SK-N-SH (cell line): ENCODE data around the gene SPATC1L. TPM values are rescaled to one million over a fixed set of nuclear protein-coding genes. Genes with fewer than 3 reads are reported as not detected.

Source experiments
- CTCF ChIA-PET: fragments of 300-600, 350-600 bp; formaldehyde crosslinking; extraction: SDS; loops from one replicate; lab custom pipeline; 2021; lab: Yijun Ruan, JAX
- POLR2A ChIA-PET: fragments of 350-600 bp; sonication (Branson Sonifier 250); formaldehyde crosslinking; extraction: SDS; loops from one replicate; lab custom pipeline; 2020; ENCODE audit warnings: antibody characterized with exemption, inconsistent platforms; lab: Yijun Ruan, JAX
- DNase-seq: peaks from one replicate; pipeline ENCODE4 v3.0.0; 2012
- H2AFZ ChIP-seq: fragments of 200-600 bp; sonication (generic); 2 replicates; pipeline ENCODE4 v1.8.1; 2016; ENCODE audit warnings: antibody characterized with exemption, mild to moderate bottlenecking, low read depth
- H3F3A ChIP-seq: fragments of 200-600 bp; sonication (generic); replicated peaks from 2 replicates; pipeline ENCODE3; 2016; ENCODE audit warnings: antibody characterized with exemption, mild to moderate bottlenecking; ENCODE audit not compliant: insufficient read depth
- H3K27ac ChIP-seq, 2 experiments: fragments of 200-500 bp in 1 of 2; fragments of 200-600 bp in 1 of 2; sonication (Bioruptor generic) in 1 of 2; sonication (generic), shearing (Covaris generic) in 1 of 2; 2 replicates each; pipeline versions ENCODE4 v1.5.1 to v1.6.1; 2014 to 2016; ENCODE audit warnings: low read depth in 2 of 2, inconsistent platforms in 1 of 2, low read length in 1 of 2, mild to moderate bottlenecking in 1 of 2, mixed read lengths in 1 of 2
- H3K27me3 ChIP-seq: fragments of 200-600 bp; sonication (generic), shearing (Covaris generic); 2 replicates; pipeline ENCODE4 v1.6.1; 2016; ENCODE audit warnings: mixed run types; ENCODE audit not compliant: insufficient read depth
- H3K36me3 ChIP-seq, 2 experiments: fragments of 200-500 bp in 1 of 2; fragments of 200-600 bp in 1 of 2; sonication (Bioruptor generic) in 1 of 2; sonication (generic) in 1 of 2; replicated peaks in 1 of 2; 2 replicates each; pipeline versions ENCODE3 to v1.5.1; 2014 to 2016; ENCODE audit warnings: low read length in 1 of 2, mild to moderate bottlenecking in 1 of 2; ENCODE audit not compliant: insufficient read depth in 2 of 2, control insufficient read depth in 1 of 2
- H3K4me1 ChIP-seq, 2 experiments: fragments of 200-500 bp in 1 of 2; fragments of 200-600 bp in 1 of 2; sonication (Bioruptor generic) in 1 of 2; sonication (generic), shearing (Covaris generic) in 1 of 2; 2 replicates each; pipeline versions ENCODE4 v1.5.1 to v1.6.1; 2014 to 2016; ENCODE audit warnings: low read depth in 1 of 2, low read length in 1 of 2, mixed run types in 1 of 2; ENCODE audit not compliant: insufficient read depth in 2 of 2, control insufficient read depth in 1 of 2
- H3K4me2 ChIP-seq: fragments of 200-600 bp; sonication (generic), shearing (Covaris generic); 2 replicates; pipeline ENCODE4 v1.6.1; 2017; ENCODE audit warnings: mixed run types
- H3K4me3 ChIP-seq, 2 experiments: fragments of 200-500 bp in 1 of 2; fragments of 200-600 bp in 1 of 2; sonication (Bioruptor generic) in 1 of 2; sonication (generic), shearing (Covaris generic) in 1 of 2; 2 replicates each; pipeline versions ENCODE4 v1.5.1 to v1.8.1; 2014 to 2016; ENCODE audit warnings: low read depth in 2 of 2, inconsistent platforms in 1 of 2, low read length in 1 of 2, mild to moderate bottlenecking in 1 of 2, mixed read lengths in 1 of 2, moderate library complexity in 1 of 2
- H3K79me2 ChIP-seq: fragments of 200-600 bp; sonication (generic); 2 replicates; pipeline ENCODE4 v1.8.1; 2017; ENCODE audit warnings: mild to moderate bottlenecking; ENCODE audit not compliant: insufficient read depth
- H3K9ac ChIP-seq: fragments of 200-600 bp; sonication (generic); 2 replicates; pipeline ENCODE4 v1.6.1; 2017; ENCODE audit warnings: mixed run types
- H3K9me2 ChIP-seq: fragments of 200-600 bp; sonication (generic); 2 replicates; pipeline ENCODE4 v1.6.1; 2017; ENCODE audit warnings: mixed run types
- H3K9me3 ChIP-seq: fragments of 200-600 bp; sonication (generic); 2 replicates; pipeline ENCODE4 v1.6.1; 2017; ENCODE audit warnings: mixed run types, mild to moderate bottlenecking, moderate library complexity
- H4K20me1 ChIP-seq: fragments of 200-600 bp; sonication (generic); 2 replicates; pipeline ENCODE4 v1.6.1; 2017; ENCODE audit warnings: mild to moderate bottlenecking, mixed run types; ENCODE audit not compliant: insufficient read depth
- CHD2 ChIP-seq: fragments of 150-350 bp; IDR thresholded peaks from 2 replicates; pipeline ENCODE4 v1.6.1; 2018; ENCODE audit warnings: low read length; ENCODE audit not compliant: partially characterized antibody
- CTCF ChIP-seq: fragments of 200-600 bp; sonication (generic); IDR thresholded peaks from 2 replicates; pipeline ENCODE4 v1.6.1; 2017; ENCODE audit warnings: antibody characterized with exemption, mild to moderate bottlenecking, moderate library complexity
- ELF1 ChIP-seq: IDR thresholded peaks from 2 replicates; pipeline ENCODE4 v1.4.0; 2012
- EP300 ChIP-seq, 2 experiments: IDR thresholded peaks; 2 replicates each; pipeline versions ENCODE4 v1.4.0 to v1.6.1; 2012; ENCODE audit warnings: borderline replicate concordance in 1 of 2, low read depth in 1 of 2, low read length in 1 of 2
- EZH2phosphoT487 ChIP-seq: fragments of 200-600 bp; sonication (generic); IDR thresholded peaks from 2 replicates; pipeline ENCODE4 v1.6.1; 2017; ENCODE audit warnings: low read depth, mixed run types, mild to moderate bottlenecking, antibody characterized with exemption, moderate library complexity, borderline replicate concordance
- GABPA ChIP-seq: IDR thresholded peaks from 2 replicates; pipeline ENCODE4 v1.4.0; 2012; ENCODE audit warnings: low read depth, mild to moderate bottlenecking
- GATA2 ChIP-seq: sonication (generic); formaldehyde crosslinking; IDR thresholded peaks from 2 replicates; pipeline ENCODE4 v1.5.0; 2020; ENCODE audit warnings: mild to moderate bottlenecking, missing genetic modification reagents
- MAX ChIP-seq: IDR thresholded peaks from 2 replicates; pipeline ENCODE4 v1.4.0; 2012; ENCODE audit warnings: low read depth
- MEF2A ChIP-seq: IDR thresholded peaks from 2 replicates; pipeline ENCODE4 v1.4.0; 2012; ENCODE audit warnings: low read depth, borderline replicate concordance
- MXI1 ChIP-seq: IDR thresholded peaks from 2 replicates; pipeline ENCODE4 v1.6.1; 2012; ENCODE audit warnings: mild to moderate bottlenecking, low read depth, low read length, improper control_type of control experiment
- NFIC ChIP-seq: IDR thresholded peaks from 2 replicates; pipeline ENCODE4 v1.4.0; 2012; ENCODE audit warnings: borderline replicate concordance
- NRF1 ChIP-seq: IDR thresholded peaks from 2 replicates; pipeline ENCODE4 v1.6.1; 2012; ENCODE audit warnings: low read depth, mild to moderate bottlenecking, low read length
- POLR2AphosphoS5 ChIP-seq: IDR thresholded peaks from 2 replicates; pipeline ENCODE4 v1.6.1; 2012; ENCODE audit warnings: low read depth, low read length
- RAD21 ChIP-seq: IDR thresholded peaks from 2 replicates; pipeline ENCODE4 v1.6.1; 2012; ENCODE audit warnings: mild to moderate bottlenecking, low read length
- RCOR1 ChIP-seq: fragments of 150-350 bp; IDR thresholded peaks from 2 replicates; pipeline ENCODE4 v1.6.1; 2017; ENCODE audit warnings: antibody characterized with exemption, low read length
- SIN3A ChIP-seq: IDR thresholded peaks from 2 replicates; pipeline ENCODE4 v1.6.1; 2012; ENCODE audit warnings: low read depth, mild to moderate bottlenecking, low read length, moderate library complexity, borderline replicate concordance
- SMC3 ChIP-seq: IDR thresholded peaks from 2 replicates; pipeline ENCODE4 v1.6.1; 2012; ENCODE audit warnings: low read depth, low read length, improper control_type of control experiment
- TAF1 ChIP-seq: IDR thresholded peaks from 2 replicates; pipeline ENCODE4 v1.6.1; 2012; ENCODE audit warnings: low read depth, mild to moderate bottlenecking, low read length, moderate library complexity, borderline replicate concordance
- TCF12 ChIP-seq: IDR thresholded peaks from 2 replicates; pipeline ENCODE4 v1.4.0; 2012
- TEAD4 ChIP-seq: IDR thresholded peaks from 2 replicates; pipeline ENCODE4 v1.4.0; 2012; ENCODE audit warnings: mild to moderate bottlenecking, borderline replicate concordance; ENCODE audit not compliant: insufficient read depth
- USF1 ChIP-seq: IDR thresholded peaks from 2 replicates; pipeline ENCODE4 v1.4.0; 2012; ENCODE audit warnings: low read depth, borderline replicate concordance
- USF2 ChIP-seq: fragments of 150-350 bp; IDR thresholded peaks from 2 replicates; pipeline ENCODE4 v1.6.1; 2017; ENCODE audit warnings: antibody characterized with exemption, low read length, low read depth, borderline replicate concordance
- YY1 ChIP-seq: IDR thresholded peaks from 2 replicates; pipeline ENCODE4 v1.4.0; 2012; ENCODE audit warnings: low read depth, mild to moderate bottlenecking
- WGBS: methylation state at CpG from one replicate; pipeline ENCODE4 v1.1.6; 2017; ENCODE audit warnings: low lambda C conversion rate; 5-methylcytosine and 5-hydroxymethylcytosine counted together
- polyA plus RNA-seq, 3 experiments: library from polyadenylated mRNA; depleted of rRNA; stranded (reverse); fragments of >200 nt; gene quantifications; 2 replicates each; pipeline ENCODE4 v1.2.3, GENCODE V29; 2012

SPATC1L gene
- polyA plus RNA-seq, 1 of the 3 experiments (the other 2 are of a cell fraction): 8.3 TPM

- TF ChIP-seq CTCF (no peak), RCOR1 (no peak), CHD2 (no peak), TAF1 (no peak), GABPA (no peak), MAX (no peak), TCF12 (no peak), NFIC (no peak)
These were observed 47.4 kb downstream of the SPATC1L start (continued) for GRCh38 chr21:46136739-46137349.

- POLR2A ChIA-PET: no interaction called here
- Histone ChIP-seq H3K9ac (no peak overlapping the region), H3K27me3 (no peaks in the 10 kb centered on the region), H3F3A (no peaks in the 10 kb centered on the region), H3K79me2 (no peaks in the 10 kb centered on the region), H3K4me1 (no peaks in the 10 kb centered on the region; a peak in 1 of 4 replicates), H3K36me3 (no peaks in the 10 kb centered on the region), H2AFZ (no peak overlapping the region), H3K9me2 (no peaks in the 10 kb centered on the region), H3K4me3 (no peak overlapping the region), H4K20me1 (no peaks in the 10 kb centered on the region), H3K27ac (no peak overlapping the region), H3K9me3 (no peaks in the 10 kb centered on the region), H3K4me2 (no peak overlapping the region)
- no peak for DNase-seq
- 55% methylated on average over 7 of the region's 7 CpGs for WGBS
- CTCF ChIA-PET: no interaction called here
- no peak for TF ChIP-seq MEF2A
- no peak for TF ChIP-seq USF2
- TF ChIP-seq SIN3A: no peak
- TF ChIP-seq GABPA: no peak
- TF ChIP-seq CHD2: no peak
- TF ChIP-seq SMC3: no peak
- no peak for TF ChIP-seq USF1
- no peak for TF ChIP-seq EZH2phosphoT487
- no peak for TF ChIP-seq ELF1
- TF ChIP-seq TEAD4: no peak
- TF ChIP-seq TCF12: no peak
- no peak for TF ChIP-seq RAD21
- no peak for TF ChIP-seq EP300 (IDR thresholded peaks at IDR 0.05; ENCODE audit: borderline replicate concordance in 1 of 2, low read depth in 1 of 2, low read length in 1 of 2)
- TF ChIP-seq YY1: no peak
- no peak for TF ChIP-seq NFIC
- TF ChIP-seq MXI1: no peak
- no peak for TF ChIP-seq NRF1
- no peak for TF ChIP-seq GATA2 (CRISPR knock-in tag)
- TF ChIP-seq TAF1: no peak
- no peak for TF ChIP-seq POLR2AphosphoS5
These were observed 48.4 kb downstream of the SPATC1L start for GRCh38 chr21:46135782-46136395.
